HepG2 (cell line): Measurements from ENCODE around the gene NOP56. TPM values are rescaled to one million over a fixed set of nuclear protein-coding genes. Genes with fewer than 3 reads are reported as not detected.
A peak's percentile ranks its signal among the peaks of the same experiment; 100 is the strongest.

Experiments used
- ATM ChIP-seq: fragments of 450-650 bp; IDR thresholded peaks from 2 replicates; pipeline ENCODE4 v1.7.1; 2017; ENCODE audit warnings: mild to moderate bottlenecking, borderline replicate concordance
- FOSL2 ChIP-seq: sonication (generic); formaldehyde crosslinking; IDR thresholded peaks from 2 replicates; pipeline ENCODE4 v1.4.0; 2020; ENCODE audit warnings: missing genetic modification reagents
- KDM6A ChIP-seq: IDR thresholded peaks from 2 replicates; pipeline ENCODE4 v1.6.1; 2016; ENCODE audit warnings: low read depth
- ZBTB1 ChIP-seq: sonication (generic); formaldehyde crosslinking; IDR thresholded peaks from 2 replicates; pipeline ENCODE4 v1.4.0; 2020; ENCODE audit warnings: missing genetic modification reagents, borderline replicate concordance
- ZEB1 ChIP-seq: IDR thresholded peaks from 2 replicates; pipeline ENCODE4 v1.6.1; 2012; ENCODE audit warnings: mild to moderate bottlenecking, low read depth, inconsistent platforms; ENCODE audit not compliant: insufficient replicate concordance
- ZNF20 ChIP-seq: sonication (generic); formaldehyde crosslinking; IDR thresholded peaks from 2 replicates; pipeline ENCODE4 v1.4.0; 2020; ENCODE audit warnings: mild to moderate bottlenecking, moderate library complexity, missing genetic modification reagents
- ZNF776 ChIP-seq: sonication (generic); formaldehyde crosslinking; IDR thresholded peaks from 2 replicates; pipeline ENCODE4 v1.4.0; 2020; ENCODE audit warnings: mild to moderate bottlenecking, missing genetic modification reagents
- polyA plus RNA-seq, 8 experiments: library from polyadenylated mRNA; depleted of rRNA in 3 of 8; stranded (reverse) in 7 of 8; unstranded in 1 of 8; fragments of >200 nt; fragmentation: Illumina TruSeq in 4 of 8; extraction: Trizol in 4 of 8; gene quantifications; 2 replicates each; pipeline versions ENCODE4 v1.2.1 to v1.2.3, GENCODE V29; 2011 to 2016; ENCODE audit warnings: low read depth in 4 of 8, missing spikeins in 1 of 8, mixed read lengths in 1 of 8; ENCODE audit not compliant: insufficient read depth in 1 of 8
- total RNA-seq, 5 experiments: library from RNA; depleted of rRNA; stranded (reverse); fragments of >200 nt; fragmentation: Illumina TruSeq; extraction: Trizol; gene quantifications; 2 replicates each; pipeline ENCODE4 v1.2.3, GENCODE V29; 2016; ENCODE audit warnings: low read depth in 1 of 5
- TF ChIP-seq, protein P1 (sequence below): sonication (generic); formaldehyde crosslinking; IDR thresholded peaks from 2 replicates; pipeline ENCODE4 v1.8.0; 2022; ENCODE audit warnings: missing genetic modification reagents, mild to moderate bottlenecking, moderate library complexity, borderline replicate concordance
- TF ChIP-seq, protein P2 (sequence below): sonication (generic); formaldehyde crosslinking; IDR thresholded peaks from 2 replicates; pipeline ENCODE4 v1.8.1; 2023; ENCODE audit warnings: mild to moderate bottlenecking, missing genetic modification reagents
- TF ChIP-seq, protein P3 (sequence below): sonication (generic); formaldehyde crosslinking; conservative IDR thresholded peaks from 2 replicates; pipeline ENCODE4 v1.4.0; 2020; ENCODE audit warnings: missing genetic modification reagents
- TF ChIP-seq, protein P4 (sequence below): sonication (generic); formaldehyde crosslinking; IDR thresholded peaks from 2 replicates; pipeline ENCODE4 v1.4.0; 2020; ENCODE audit warnings: missing genetic modification reagents
- TF ChIP-seq, protein P5 (sequence below): sonication (generic); formaldehyde crosslinking; IDR thresholded peaks from 2 replicates; pipeline ENCODE4 v1.5.0; 2020; ENCODE audit warnings: mild to moderate bottlenecking, low read depth, missing genetic modification reagents, borderline replicate concordance
- TF ChIP-seq, protein P6 (sequence below): sonication (generic); formaldehyde crosslinking; IDR thresholded peaks from 2 replicates; pipeline ENCODE4 v1.5.0; 2020; ENCODE audit warnings: mild to moderate bottlenecking, missing genetic modification reagents, borderline replicate concordance

The NOP56 gene
- total and polyA plus RNA-seq, 2 of the 13 experiments (the other 11 are each of a cell fraction or from before 2014, with no cell fraction given): 369 to 1,116 TPM

DNA sequence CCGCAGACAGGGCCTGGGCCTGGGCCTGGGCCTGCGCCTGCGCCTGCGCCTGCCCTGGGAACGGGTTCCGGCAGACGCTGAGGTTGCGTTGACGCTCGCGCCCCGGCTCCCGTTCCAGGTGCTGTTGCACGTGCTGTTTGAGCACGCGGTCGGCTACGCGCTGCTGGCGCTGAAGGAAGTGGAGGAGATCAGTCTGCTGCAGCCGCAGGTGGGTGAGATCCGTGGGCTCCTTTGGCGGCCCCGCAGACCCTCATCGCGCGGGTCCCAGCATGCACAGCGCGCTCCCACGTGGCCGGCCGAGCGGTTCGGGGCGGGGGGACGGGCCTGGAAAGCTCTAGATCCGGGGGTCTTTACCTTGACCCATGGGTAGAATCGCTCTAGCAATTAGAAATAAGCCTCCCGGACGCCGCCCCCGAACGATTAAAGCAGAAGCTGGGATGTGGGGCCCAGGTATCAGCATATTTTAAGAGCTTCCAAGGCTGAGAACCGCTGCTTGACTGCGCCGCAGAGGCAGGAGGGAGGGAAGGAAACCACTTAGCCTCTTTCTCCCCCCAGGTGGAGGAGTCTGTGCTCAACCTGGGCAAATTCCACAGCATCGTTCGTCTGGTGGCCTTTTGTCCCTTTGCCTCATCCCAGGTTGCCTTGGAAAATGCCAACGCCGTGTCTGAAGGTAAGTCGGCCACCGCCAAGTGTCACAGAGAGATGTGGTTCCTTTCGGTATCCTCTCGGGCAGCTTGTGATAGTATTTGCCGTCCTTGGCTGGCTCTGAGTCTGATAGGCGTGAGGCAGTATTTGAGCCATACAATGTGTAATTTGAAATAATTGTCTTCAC, 508 bp downstream of the NOP56 start (continued):
- TF ChIP-seq, protein P1, sequence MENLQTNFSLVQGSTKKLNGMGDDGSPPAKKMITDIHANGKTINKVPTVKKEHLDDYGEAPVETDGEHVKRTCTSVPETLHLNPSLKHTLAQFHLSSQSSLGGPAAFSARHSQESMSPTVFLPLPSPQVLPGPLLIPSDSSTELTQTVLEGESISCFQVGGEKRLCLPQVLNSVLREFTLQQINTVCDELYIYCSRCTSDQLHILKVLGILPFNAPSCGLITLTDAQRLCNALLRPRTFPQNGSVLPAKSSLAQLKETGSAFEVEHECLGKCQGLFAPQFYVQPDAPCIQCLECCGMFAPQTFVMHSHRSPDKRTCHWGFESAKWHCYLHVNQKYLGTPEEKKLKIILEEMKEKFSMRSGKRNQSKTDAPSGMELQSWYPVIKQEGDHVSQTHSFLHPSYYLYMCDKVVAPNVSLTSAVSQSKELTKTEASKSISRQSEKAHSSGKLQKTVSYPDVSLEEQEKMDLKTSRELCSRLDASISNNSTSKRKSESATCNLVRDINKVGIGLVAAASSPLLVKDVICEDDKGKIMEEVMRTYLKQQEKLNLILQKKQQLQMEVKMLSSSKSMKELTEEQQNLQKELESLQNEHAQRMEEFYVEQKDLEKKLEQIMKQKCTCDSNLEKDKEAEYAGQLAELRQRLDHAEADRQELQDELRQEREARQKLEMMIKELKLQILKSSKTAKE: no peak; the same call in none of the 2 replicates
- TF ChIP-seq ZEB1 (no peak), FOSL2 (CRISPR knock-in tag) (0 out of 2 replicates have a peak, but pooled peaks have one; percentile 20), ZNF776 (peak; percentile 60; the same call in 1 of the 2 replicates), ATM (no peak), KDM6A (no peak), ZNF20 (CRISPR knock-in tag) (no peak; the same call in 1 of the 2 replicates), ZBTB1 (CRISPR knock-in tag) (no peak; the same call in 1 of the 2 replicates)
- TF ChIP-seq, protein P2, sequence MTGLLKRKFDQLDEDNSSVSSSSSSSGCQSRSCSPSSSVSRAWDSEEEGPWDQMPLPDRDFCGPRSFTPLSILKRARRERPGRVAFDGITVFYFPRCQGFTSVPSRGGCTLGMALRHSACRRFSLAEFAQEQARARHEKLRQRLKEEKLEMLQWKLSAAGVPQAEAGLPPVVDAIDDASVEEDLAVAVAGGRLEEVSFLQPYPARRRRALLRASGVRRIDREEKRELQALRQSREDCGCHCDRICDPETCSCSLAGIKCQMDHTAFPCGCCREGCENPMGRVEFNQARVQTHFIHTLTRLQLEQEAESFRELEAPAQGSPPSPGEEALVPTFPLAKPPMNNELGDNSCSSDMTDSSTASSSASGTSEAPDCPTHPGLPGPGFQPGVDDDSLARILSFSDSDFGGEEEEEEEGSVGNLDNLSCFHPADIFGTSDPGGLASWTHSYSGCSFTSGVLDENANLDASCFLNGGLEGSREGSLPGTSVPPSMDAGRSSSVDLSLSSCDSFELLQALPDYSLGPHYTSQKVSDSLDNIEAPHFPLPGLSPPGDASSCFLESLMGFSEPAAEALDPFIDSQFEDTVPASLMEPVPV (CRISPR knock-in tag): 0 out of 2 replicates have a peak, but pooled peaks have one; percentile 28
- TF ChIP-seq, protein P3, sequence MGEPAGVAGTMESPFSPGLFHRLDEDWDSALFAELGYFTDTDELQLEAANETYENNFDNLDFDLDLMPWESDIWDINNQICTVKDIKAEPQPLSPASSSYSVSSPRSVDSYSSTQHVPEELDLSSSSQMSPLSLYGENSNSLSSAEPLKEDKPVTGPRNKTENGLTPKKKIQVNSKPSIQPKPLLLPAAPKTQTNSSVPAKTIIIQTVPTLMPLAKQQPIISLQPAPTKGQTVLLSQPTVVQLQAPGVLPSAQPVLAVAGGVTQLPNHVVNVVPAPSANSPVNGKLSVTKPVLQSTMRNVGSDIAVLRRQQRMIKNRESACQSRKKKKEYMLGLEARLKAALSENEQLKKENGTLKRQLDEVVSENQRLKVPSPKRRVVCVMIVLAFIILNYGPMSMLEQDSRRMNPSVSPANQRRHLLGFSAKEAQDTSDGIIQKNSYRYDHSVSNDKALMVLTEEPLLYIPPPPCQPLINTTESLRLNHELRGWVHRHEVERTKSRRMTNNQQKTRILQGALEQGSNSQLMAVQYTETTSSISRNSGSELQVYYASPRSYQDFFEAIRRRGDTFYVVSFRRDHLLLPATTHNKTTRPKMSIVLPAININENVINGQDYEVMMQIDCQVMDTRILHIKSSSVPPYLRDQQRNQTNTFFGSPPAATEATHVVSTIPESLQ (CRISPR knock-in tag): no peak; the same call in 1 of the 2 replicates
- TF ChIP-seq, protein P4, sequence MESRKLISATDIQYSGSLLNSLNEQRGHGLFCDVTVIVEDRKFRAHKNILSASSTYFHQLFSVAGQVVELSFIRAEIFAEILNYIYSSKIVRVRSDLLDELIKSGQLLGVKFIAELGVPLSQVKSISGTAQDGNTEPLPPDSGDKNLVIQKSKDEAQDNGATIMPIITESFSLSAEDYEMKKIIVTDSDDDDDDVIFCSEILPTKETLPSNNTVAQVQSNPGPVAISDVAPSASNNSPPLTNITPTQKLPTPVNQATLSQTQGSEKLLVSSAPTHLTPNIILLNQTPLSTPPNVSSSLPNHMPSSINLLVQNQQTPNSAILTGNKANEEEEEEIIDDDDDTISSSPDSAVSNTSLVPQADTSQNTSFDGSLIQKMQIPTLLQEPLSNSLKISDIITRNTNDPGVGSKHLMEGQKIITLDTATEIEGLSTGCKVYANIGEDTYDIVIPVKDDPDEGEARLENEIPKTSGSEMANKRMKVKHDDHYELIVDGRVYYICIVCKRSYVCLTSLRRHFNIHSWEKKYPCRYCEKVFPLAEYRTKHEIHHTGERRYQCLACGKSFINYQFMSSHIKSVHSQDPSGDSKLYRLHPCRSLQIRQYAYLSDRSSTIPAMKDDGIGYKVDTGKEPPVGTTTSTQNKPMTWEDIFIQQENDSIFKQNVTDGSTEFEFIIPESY: no peak
- TF ChIP-seq, protein P5, sequence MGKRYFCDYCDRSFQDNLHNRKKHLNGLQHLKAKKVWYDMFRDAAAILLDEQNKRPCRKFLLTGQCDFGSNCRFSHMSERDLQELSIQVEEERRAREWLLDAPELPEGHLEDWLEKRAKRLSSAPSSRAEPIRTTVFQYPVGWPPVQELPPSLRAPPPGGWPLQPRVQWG (CRISPR knock-in tag): no peak
- TF ChIP-seq, protein P6, sequence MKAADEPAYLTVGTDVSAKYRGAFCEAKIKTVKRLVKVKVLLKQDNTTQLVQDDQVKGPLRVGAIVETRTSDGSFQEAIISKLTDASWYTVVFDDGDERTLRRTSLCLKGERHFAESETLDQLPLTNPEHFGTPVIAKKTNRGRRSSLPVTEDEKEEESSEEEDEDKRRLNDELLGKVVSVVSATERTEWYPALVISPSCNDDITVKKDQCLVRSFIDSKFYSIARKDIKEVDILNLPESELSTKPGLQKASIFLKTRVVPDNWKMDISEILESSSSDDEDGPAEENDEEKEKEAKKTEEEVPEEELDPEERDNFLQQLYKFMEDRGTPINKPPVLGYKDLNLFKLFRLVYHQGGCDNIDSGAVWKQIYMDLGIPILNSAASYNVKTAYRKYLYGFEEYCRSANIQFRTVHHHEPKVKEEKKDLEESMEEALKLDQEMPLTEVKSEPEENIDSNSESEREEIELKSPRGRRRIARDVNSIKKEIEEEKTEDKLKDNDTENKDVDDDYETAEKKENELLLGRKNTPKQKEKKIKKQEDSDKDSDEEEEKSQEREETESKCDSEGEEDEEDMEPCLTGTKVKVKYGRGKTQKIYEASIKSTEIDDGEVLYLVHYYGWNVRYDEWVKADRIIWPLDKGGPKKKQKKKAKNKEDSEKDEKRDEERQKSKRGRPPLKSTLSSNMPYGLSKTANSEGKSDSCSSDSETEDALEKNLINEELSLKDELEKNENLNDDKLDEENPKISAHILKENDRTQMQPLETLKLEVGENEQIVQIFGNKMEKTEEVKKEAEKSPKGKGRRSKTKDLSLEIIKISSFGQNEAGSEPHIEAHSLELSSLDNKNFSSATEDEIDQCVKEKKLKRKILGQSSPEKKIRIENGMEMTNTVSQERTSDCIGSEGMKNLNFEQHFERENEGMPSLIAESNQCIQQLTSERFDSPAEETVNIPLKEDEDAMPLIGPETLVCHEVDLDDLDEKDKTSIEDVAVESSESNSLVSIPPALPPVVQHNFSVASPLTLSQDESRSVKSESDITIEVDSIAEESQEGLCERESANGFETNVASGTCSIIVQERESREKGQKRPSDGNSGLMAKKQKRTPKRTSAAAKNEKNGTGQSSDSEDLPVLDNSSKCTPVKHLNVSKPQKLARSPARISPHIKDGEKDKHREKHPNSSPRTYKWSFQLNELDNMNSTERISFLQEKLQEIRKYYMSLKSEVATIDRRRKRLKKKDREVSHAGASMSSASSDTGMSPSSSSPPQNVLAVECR (CRISPR knock-in tag): peak; percentile 93
